EH (cell line): ENCODE data around the gene TMEM151A.
"Not testable (repeated sequence)": the region's sequence is repeated elsewhere in the genome, so short reads cannot be mapped to it uniquely, and the experiment has no call there.

Experiments
- DNase-seq: peaks from one replicate; pipeline ENCODE4 v3.0.0-alpha.2; 2015; ENCODE audit warnings: low read depth

The TMEM151A gene

DNA sequence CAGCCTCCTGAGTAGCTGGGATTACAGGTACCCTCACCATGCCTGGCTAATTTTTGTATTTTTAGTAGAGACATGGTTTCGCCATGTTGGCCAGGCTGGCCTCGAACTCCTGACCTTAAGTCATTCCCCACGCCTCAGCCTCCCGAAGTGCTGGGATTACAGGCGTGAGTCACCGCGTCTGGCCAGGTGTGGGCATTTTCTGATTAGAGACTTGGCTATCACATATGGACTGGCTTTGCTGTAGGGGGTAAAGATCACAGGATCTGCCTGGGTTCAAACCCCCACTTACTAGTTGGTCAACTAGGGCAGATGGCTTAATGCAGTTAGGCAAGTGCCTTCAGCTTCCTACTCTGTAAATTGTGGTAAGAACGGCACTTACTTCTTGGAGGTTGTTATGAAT is 18.6 kb downstream of the TMEM151A start:
- no peak for DNase-seq

GRCh38 chr11:66310803-66311440 is 19.2 kb downstream of the TMEM151A start:
- DNase-seq = not testable (repeated sequence)

- DNase-seq = no peak
Observed at GRCh38 chr11:66311470-66311964, 19.8 kb downstream of the TMEM151A start.

DNA sequence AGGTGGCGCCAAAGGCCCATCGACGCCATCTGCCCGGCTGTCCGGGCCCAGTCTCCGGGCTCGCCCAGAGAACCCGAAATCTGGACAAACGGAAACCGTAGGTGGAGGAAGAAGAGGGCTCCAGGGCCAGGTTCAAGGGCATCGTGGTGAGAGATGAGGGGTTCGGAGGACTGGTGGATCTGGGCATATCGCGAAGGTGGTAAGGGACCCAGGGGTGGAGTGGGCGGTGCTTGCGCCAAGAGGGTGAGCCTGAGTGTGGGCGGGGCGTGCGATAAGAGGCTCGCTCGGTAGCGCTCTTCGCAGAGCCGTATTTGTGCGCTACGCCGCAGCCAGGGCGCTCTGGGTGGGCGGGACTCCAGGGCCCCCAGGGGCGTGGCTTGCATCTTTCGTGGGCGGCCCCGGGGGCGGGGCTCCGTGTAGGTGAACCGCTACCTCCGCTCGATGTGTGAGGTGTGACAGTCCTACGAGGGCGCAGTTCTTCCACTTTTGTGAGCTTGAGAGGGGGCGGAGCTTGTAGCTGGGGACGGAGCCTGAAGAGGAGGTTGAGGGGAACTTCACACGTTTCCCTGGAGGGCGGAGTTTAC is 20.4 kb downstream of the TMEM151A start:
- peak; percentile 91 for DNase-seq

GRCh38 chr11:66312549-66313320 is 21.0 kb downstream of the TMEM151A start:
- peak; percentile 100 for DNase-seq

DNA sequence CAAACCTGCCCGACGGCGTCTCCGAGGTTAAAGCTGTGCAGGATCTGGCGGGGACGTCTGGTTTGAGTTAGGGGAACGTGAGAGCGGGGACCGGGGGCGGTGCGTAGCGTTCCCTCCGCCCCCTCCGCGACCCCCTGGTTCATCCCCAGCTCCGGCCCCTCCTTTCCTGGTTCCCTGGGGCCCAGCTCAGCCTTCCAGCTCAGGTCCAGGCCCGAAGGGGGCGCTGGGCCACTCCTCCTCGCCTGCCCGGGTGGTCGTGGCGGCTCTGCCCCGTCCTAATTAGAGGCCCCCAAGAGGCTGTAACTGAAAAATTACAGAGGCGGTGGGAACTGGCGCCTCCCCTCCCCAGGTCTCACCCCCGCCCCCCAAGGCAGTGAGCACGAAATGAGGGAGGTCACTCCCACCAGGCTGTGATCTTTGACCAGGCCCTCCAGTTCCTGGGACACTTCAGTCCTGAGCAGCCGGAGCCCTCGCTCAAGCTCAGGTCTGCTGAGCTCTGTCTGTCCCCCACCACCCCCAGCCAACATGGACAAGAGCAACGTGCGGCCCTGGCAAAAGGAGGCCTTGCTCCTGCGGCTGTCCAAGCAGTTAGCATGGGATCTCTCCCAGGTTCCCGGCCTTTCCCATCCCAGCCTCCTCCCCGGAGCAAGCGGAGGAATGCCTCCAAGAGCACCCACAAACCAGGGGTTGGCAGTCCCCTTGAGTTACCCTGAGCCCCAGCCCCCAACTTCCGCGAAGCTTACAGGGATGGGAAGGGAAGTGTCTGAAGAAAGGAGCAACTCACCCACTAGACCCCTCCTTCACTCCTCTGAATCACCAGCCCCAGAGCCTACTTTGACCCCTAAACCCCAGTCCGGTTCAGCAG is 21.9 kb downstream of the TMEM151A start:
- peak; percentile 63 for DNase-seq

- no peak for DNase-seq
Observed at GRCh38 chr11:66314186-66314501, 22.4 kb downstream of the TMEM151A start.

DNA sequence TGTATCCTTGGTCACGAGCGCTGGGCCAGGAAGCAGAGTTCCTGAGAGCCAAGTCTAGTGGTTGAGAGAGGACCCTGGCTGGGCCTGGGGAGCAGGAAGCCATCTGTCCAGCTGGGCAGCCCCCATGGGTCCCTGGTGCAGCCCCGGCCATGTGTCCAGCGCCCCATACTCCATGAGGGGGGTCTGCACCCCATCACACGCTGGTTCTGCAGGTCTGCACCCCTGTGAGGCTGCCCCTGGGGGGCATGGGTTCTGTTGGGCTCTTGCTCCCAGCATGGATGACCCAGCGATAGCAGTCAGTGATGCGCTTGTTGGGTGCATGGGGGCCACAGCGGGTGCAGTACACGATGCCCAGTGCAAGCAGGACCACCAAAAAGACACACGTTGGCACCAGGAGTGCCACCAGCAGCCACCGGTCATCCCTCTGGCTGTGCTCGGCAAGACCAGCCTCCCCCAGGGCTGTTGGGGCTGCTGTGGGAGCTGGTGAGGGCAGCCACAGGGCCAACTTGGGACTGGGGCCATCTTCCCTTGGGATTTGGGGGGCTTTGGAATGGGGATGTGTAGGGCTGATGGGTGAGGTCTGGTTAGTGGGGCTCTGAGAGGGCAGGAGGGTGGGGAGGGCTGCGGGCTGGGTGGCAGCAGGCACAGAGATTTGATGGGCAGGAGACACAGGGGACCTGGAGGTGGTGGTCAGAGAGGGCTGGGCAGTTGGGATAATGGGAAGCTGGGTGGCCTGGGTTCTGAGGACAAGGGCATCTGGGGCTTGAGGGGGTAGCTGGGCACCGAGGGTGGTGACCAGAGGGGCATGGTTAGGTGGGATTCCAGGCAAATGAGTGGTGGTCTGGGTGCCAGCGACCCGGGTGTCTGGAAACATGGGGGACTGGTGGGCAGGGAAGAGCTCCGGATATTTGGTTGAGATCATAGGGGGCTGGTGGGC is 23.1 kb downstream of the TMEM151A start:
- no peak for DNase-seq

- DNase-seq = no peak
Observed at GRCh38 chr11:66315498-66315885, 23.8 kb downstream of the TMEM151A start.

DNA sequence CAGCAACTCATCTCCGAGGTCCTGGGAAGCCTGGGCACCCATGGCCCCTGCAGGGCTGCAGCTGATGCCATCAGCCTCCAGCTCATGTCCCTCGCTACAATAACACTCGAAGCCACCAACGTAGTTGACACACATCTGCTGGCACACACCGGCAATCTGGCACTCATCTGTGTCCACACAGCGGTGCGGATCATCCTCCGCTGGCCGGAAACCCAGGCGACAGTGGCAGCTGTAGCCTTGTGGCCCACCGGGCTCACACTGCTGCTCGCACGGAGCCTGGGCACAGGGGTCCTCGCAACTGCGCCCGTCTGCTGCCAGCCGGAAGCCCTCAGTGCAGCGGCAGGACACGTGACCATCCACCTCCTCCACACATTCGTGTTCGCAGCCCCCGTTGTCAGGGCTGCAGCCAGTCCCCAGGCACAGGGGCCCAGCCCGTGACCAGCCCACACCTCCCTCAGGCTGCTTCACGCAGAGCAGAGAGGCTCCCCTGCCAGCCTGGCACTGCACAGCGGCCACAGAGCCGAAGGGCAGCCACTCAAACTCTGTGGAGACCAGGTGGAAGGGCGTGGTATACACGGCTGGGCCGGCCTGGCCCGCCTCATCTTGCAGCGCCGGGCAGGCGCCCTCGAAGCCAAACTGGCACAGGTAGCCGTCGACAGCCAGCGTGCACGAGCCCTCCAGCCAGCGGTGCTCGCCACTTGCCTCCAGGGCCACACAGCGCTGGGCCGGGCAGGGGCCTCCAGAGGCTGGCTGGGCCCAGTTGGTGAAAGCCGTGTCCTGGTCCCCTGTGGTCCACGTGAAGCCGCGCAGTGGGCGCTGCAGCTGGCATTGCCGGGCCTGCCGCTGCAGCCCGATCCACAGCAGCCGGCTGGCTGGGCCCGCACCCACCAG is 24.5 kb downstream of the TMEM151A start:
- DNase-seq = peak; percentile 44

DNA sequence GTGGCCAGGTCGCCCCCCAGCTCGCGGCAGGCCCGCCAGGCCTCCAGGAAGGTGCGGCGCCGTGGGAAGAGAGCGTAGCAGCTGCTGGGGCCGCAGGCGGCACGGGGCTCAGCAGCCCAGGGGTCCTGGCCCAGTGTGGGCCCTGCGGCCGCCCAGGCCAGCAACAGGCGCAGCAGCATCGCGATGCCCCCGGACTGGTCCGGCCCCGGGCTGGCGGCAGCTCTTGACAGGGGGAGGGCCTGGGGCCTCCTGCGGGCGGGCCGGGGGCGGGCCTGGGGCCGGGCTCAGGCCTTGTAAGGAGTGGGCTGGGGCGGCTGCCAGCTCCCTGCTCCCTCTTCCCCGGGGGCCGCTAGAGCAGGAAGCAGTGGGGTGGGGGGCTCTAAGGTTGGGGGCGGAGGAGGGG is 25.2 kb downstream of the TMEM151A start, which contains the start of gene CD248:
Gene CD248, minus strand, starts transcription at position 196 of the 403 bp plus-strand sequence. Its CDS starts 17 bp downstream, at position 179.
- peak; percentile 90 for DNase-seq

GRCh38 chr11:66317322-66317722 is 25.6 kb downstream of the TMEM151A start:
- peak; percentile 79 for DNase-seq

GRCh38 chr11:66317723-66318599 is 26.3 kb downstream of the TMEM151A start:
- DNase-seq = peak; percentile 86

- no peak for DNase-seq
Observed at GRCh38 chr11:66318600-66318970, 26.9 kb downstream of the TMEM151A start.

- not testable (repeated sequence) for DNase-seq
Observed at GRCh38 chr11:66320289-66320688, 28.6 kb downstream of the TMEM151A start.

DNA sequence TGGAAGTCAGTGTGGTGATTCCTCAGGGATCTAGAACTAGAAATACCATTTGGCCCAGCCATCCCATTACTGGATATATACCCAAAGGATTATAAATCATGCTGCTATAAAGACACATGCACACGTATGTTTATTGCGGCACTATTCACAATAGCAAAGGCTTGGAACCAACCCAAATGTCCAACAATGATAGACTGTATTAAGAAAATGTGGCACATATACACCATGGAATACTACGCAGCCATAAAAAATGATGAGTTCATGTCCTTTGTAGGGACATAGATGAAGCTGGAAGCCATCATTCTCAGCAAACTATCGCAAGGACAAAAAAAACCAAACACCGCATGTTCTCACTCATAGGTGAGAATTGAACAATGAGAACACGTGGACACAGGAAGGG is 29.1 kb downstream of the TMEM151A start:
- DNase-seq = not testable (repeated sequence)

DNA sequence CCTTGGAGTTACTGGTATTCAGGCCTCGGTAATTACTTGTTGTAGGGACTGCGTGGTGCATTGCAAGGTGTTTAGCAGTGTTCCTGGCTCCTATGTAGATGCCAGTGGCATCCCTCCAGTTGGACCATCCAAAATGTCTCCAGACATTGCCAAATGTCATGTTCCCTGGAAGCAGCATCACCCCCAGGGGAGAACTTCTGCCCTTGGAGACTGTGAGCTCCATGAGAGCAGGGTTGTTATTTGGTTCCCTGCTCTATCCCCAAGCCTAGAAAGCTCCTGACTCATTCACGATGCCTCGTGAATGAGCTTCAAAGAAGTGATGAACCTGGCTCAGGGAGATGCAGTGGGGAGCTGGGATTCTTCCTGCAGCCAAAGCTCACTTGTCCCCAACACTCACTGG is 29.9 kb downstream of the TMEM151A start:
- DNase-seq = no peak

DNA sequence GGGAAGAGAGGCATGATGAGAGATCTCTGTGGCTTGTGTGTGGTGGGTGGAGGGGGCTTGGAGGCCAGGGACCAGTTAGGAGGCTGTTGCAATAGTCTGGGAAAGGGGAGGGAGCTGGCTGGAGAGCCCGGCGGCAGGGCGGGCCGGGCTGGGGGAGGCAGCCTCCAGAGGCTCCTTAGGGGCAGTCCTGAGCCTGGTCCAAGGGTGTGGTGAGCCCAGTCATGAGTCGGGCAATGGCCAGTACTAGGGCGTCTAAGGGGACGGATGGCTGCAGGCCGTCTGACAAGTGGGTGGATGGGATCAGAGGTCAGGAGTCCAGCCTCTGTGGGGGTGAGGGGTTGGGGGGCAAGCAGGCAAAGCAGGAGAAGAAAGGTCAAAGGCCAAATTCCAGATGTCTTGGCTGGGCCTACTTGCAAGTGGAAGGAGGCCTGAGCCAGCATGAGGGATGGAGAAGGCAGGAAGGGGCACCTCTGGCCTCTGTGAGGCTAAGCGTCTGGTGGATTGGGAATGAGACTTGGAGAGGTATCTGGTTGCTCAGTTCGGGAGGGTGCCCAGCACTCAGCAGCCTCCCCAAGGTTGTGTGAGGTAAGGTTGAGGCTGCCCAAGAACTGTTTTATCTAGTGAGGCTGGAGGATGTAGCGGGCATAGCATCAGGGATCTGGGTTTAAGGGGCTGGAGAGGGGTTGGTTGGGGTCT is 31.2 kb downstream of the TMEM151A start:
- DNase-seq = no peak
